Tibial artery (tissue), 4 donors: ENCODE measurements around the gene MRPL49.

Source experiments
- DNase-seq, 2 donors: peaks; one replicate each; pipeline ENCODE4 v3.0.0-alpha.2; 2019
- H3K27ac ChIP-seq, 2 donors: fragments of 200-600 bp; sonication (generic) in 1 of 2; 1 replicate in 1 of 2; 2 replicates in 1 of 2; pipeline ENCODE4 v1.5.1; 2018 to 2019; ENCODE audit warnings: mild to moderate bottlenecking in 1 of 2
- H3K27me3 ChIP-seq, 2 donors: fragments of 200-600 bp; sonication (generic) in 1 of 2; one replicate each; pipeline versions ENCODE4 v1.5.1 to v1.6.0; 2016 to 2019
- H3K36me3 ChIP-seq, 3 donors: fragments of 200-600 bp; sonication (generic) in 2 of 3; one replicate each; pipeline ENCODE4 v1.5.1; 2016 to 2019; ENCODE audit warnings: mild to moderate bottlenecking in 2 of 3
- H3K4me1 ChIP-seq, 4 donors: fragments of 200-600 bp; sonication (generic) in 2 of 4; 1 replicate in 3 of 4; 2 replicates in 1 of 4; pipeline ENCODE4 v1.5.1; 2016 to 2019
- H3K4me3 ChIP-seq, 2 donors: fragments of 200-600 bp; sonication (generic) in 1 of 2; 1 replicate in 1 of 2; 2 replicates in 1 of 2; pipeline ENCODE4 v1.5.1; 2018 to 2019; ENCODE audit warnings: mild to moderate bottlenecking in 2 of 2
- H3K9me3 ChIP-seq, 3 donors: fragments of 200-600 bp; sonication (generic) in 1 of 3; one replicate each; pipeline ENCODE4 v1.5.1; 2016 to 2019
- CTCF ChIP-seq, 2 experiments: fragments of 200-600 bp in 1 of 2; fragments of 450-650 bp in 1 of 2; IDR thresholded peaks; one replicate each; pipeline ENCODE4 v1.5.1; 2017 to 2019; ENCODE audit warnings: antibody characterized with exemption in 2 of 2, mild to moderate bottlenecking in 1 of 2, moderate library complexity in 1 of 2
- intact Hi-C: fragments of 100-400 bp; cut with DNase I; formaldehyde crosslinking; loops from one replicate; pipeline ENCODE4 v1.15.0; 2023; ENCODE audit warnings: low total_unique reads

The MRPL49 gene

GRCh38 chr11:65127473-65128181 is 5.5 kb downstream of the MRPL49 start:
- Histone ChIP-seq H3K9me3 (no peaks in the 10 kb centered on the region), H3K4me3 (no peak overlapping the region), H3K27ac (no peak overlapping the region), H3K36me3 (peaks cover 70 to 89% (median 79%) of the 10 kb centered on the region in 3 donors), H3K27me3 (no peaks in the 10 kb centered on the region), H3K4me1 (peaks cover 0 to 13% (median 13%) of the 10 kb centered on the region in 4 donors)
- TF ChIP-seq CTCF (IDR thresholded peaks at IDR 0.05), result no peak
- peak in 1 of 2 donors; percentile 44 for DNase-seq
- intact Hi-C loops, result no loop called here

- Histone ChIP-seq H3K27me3 (no peaks in the 10 kb centered on the region), H3K9me3 (no peaks in the 10 kb centered on the region), H3K27ac (no peak overlapping the region), H3K4me3 (no peak overlapping the region), H3K4me1 (peaks cover 5 to 15% (median 13%) of the 10 kb centered on the region in 4 donors), H3K36me3 (peaks cover 70 to 96% (median 82%) of the 10 kb centered on the region in 3 donors)
- TF ChIP-seq CTCF (IDR thresholded peaks at IDR 0.05), result no peak
- peak in 1 of 2 donors; percentile 31 for DNase-seq
- intact Hi-C loops, result no loop called here
Measured at GRCh38 chr11:65128182-65129145, 6.3 kb downstream of the MRPL49 start.

- Histone ChIP-seq H3K27ac (no peak overlapping the region), H3K36me3 (peaks cover 65 to 84% (median 81%) of the 10 kb centered on the region in 3 donors), H3K27me3 (no peaks in the 10 kb centered on the region), H3K4me3 (no peak overlapping the region), H3K9me3 (no peaks in the 10 kb centered on the region), H3K4me1 (peaks cover 5 to 20% (median 18%) of the 10 kb centered on the region in 4 donors)
- no peak for DNase-seq
- intact Hi-C loops, result no loop called here
- no peak for TF ChIP-seq CTCF (IDR thresholded peaks at IDR 0.05)
Measured at GRCh38 chr11:65129649-65130441, 7.7 kb downstream of the MRPL49 start.

- no peak overlapping the region for H3K27ac ChIP-seq
- intact Hi-C loops, result no loop called here
- H3K4me3 ChIP-seq, result no peak overlapping the region
- no peaks in the 10 kb centered on the region for H3K27me3 ChIP-seq
- DNase-seq, result no peak
- no peaks in the 10 kb centered on the region for H3K9me3 ChIP-seq
- peaks cover 5 to 26% (median 25%) of the 10 kb centered on the region in 4 donors for H3K4me1 ChIP-seq
- H3K36me3 ChIP-seq, result peaks cover 55 to 74% (median 71%) of the 10 kb centered on the region in 3 donors
- TF ChIP-seq CTCF (IDR thresholded peaks at IDR 0.05), result no peak
Measured at GRCh38 chr11:65130631-65131416, 8.7 kb downstream of the MRPL49 start.
